CD4-positive, alpha-beta T cell treated with Interferon alpha-2 for 1 hour (primary cell): ENCODE results near the gene ABCA9.
"Not testable (repeated sequence)": the region's sequence is repeated elsewhere in the genome, so short reads cannot be mapped to it uniquely, and the experiment has no call there.

Experiments used
- DNase-seq, 2 donors: peaks; one replicate each; pipeline ENCODE4 v3.0.0-alpha.2; 2020 to 2022

ABCA9 gene

DNA sequence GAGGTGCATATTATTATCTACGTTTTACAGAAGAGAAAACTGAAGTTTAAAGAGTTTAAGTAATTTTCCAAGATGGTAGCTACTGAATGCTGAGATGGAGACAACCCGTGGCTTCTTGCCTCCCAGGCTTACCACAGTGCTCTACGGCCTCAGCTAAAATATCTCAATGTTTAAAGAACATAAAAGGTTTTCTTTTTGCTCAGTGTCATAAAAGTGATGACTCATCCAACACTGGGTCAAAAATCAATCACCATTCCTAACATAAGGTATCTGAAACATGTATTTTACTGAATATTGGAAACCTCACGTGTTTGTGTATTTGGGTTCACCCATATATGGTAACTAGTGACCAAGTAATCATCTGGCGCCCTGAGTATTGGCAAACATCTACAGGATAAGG, 18.4 kb downstream of the ABCA9 start:
- DNase-seq = no peak

DNA sequence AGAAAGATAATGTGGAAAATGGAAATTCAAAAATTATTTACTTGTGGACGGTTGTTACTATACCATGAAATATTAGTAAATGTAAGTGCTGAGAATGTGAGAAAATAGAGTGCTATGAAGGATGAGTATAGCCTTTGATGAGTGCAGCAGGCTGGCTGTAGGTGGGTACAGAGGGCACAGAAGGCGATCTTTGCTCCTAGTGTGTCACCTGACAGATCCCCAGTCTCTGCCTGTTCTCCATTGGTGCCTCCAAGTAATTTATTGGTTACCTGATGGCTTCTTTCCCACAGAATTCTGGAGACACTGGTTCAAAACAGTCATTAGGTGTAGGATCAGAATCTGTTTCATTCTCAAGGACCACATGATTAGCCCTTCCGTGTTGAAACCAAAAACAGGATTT, 28.9 kb downstream of the ABCA9 start:
- no peak for DNase-seq

DNA sequence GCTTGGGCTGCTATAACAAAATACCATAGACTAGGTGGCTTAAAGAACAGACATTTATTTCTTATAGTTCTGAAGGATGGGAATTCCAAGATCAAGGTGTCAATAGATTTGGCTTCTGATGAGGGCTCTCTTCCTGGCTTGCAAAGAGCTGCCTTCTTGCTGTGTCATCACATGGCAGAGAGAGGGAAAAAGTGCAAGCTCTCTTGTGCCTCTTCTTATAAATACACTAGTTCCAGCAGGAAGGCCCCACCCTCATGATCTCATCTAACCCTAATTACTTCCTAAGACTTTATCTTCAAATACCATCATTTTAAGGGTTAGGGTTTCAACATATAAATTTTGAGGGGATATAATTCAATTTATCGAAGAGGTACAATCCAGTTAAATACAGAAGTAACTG, 30.6 kb downstream of the ABCA9 start:
- no peak for DNase-seq

DNA sequence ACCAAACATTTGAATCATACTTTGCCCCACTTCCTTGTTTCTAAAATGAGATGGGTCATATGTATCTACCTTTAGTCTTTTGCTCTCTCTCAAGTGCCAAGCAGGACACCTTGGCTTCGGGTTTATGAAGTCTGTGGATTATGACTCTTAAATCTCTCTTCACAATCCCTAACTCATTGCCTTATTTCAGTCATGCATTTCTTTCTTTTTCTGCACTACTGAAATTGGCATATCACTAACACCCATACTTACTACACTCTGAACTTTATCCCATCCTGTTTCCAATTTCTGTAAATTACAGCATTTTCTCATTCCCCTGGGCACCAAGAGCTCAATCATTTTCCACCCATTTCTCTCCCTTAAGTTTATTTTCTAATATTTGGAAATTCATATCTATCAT, 42.0 kb downstream of the ABCA9 start:
- DNase-seq = no peak

DNA sequence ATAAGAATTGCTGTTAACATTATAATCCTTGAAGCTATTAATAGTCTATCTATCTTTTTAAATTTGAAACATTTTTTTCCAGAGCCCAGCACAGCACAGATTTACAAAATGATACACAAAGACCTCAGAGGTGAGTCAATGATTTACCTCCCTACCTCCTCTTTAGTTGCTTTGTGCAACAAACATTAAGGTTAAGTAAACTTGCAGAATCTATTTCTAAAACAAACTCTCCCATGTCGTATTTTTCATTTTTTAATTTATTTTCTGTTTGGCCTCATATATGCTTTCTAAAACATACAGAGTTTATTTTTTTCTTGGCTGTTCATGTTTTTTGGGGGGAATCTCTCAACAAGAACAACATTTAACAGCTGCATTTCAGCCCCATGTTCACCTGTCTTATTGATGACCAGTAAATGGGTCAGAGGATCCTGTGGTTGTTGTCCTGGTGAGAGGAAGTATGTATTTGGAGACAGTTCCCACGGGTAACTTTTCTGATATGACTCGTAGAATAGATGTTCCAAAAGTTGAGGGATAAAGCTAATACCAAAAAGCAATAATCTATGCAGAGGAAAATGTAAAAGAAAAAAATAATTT, 42.6 kb downstream of the ABCA9 start:
- no peak for DNase-seq

DNA sequence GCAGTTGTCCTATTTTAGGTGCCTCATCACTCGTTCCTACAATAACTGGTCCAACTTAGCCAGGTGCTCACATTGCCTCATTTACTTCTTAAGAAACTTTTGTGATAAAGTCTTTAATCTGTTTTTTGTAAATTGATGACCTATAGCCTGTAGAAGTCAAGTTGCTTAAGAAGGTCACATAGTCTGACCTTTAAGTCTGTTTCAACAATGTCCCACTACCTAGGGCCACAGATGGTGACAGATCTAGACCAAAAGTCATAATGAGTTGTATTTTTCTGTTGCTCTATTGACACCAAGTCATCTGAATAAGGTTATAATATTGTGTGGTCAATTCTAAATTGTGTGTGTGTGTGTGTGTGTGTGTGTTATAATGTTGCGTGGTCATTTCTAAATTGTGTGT, 45.1 kb downstream of the ABCA9 start:
- DNase-seq = no peak

DNA sequence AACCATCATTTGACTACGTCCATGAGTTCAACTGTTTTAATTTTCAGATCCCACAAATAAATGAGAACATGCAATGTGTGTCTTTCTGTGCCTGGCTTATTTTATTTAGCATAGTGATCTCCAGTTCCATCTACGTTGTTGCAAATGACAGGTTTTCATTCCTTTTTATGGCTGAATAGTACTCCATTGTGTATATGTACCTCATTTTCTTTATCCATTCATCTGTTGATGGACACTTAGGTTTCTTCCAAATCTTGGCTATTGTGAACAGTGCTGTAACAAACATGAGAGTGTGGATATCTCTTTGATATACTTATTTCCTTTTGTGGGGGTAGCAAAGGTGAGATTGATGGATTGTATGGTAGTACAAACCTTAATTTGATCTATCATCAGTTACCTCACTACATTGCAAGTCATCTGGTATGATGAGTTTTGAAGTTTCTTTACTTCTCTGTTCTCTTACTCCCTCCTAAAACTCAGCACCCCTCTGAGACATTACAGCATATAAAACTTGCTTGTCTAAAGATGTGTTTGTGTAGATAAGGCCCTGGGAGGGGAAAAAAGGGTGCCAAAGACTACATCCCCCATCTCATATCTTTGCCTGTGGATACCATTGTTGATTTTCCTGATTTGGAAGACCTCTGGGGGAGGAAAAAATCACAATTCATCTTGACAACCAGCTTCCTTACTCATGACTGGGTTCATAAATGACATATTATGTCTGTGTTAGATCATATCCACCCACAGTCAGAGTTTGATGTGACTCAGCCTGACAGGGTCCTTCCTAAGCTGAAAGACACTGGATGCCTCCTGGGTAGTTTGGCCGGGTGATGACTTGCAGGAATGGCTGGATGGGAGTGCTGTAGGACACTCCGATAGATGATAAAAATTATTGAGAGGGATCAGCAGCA, 47.6 kb downstream of the ABCA9 start:
- DNase-seq = no peak

DNA sequence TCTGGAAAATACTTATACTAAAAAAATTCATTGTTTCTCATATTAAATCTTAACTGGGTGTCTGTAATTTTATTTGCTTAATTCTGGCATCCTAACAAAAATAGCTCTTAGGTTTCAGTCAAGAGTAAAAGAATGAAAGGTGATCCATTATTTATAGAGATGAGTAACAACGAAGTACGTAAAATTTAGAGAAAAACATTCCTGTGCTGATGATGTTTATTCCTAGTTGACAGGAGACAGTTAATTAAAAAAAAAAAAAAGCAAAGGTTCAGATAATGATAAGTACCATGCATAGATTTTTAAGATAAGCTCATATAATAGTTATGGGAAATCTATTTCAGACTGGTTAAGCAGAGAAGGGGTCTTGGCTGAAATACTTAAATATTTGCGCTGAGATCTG, 50.8 kb downstream of the ABCA9 start:
- DNase-seq = no peak

DNA sequence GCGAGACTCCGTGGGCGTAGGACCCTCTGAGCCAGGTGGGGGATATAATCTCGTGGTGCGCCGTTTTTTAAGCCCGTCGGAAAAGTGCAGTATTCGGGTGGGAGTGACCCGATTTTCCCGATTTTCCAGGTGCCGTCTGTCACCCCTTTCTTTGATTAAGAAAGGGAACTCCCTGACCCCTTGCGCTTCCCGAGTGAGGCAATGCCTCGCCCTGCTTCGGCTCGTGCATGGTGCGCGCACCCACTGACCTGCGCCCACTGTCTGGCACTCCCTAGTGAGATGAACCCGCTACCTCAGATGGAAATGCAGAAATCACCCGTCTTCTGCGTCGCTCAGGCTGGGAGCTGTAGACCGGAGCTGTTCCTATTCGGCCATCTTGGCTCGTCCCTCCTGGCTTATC, 56.0 kb downstream of the ABCA9 start:
- not testable (repeated sequence) for DNase-seq

DNA sequence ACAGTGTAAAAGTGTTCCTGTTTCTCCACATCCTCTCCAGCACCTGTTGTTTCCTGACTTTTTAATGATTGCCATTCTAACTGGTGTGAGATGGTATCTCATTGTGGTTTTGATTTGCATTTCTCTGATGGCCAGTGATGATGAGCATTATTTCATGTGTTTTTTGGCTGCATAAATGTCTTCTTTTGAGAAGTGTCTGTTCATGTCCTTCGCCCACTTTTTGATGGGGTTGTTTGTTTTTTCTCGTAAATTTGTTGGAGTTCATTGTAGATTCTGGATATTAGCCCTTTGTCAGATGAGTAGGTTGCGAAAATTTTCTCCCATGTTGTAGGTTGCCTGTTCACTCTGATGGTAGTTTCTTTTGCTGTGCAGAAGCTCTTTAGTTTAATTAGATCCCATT, 61.0 kb downstream of the ABCA9 start:
- DNase-seq = not testable (repeated sequence)

DNA sequence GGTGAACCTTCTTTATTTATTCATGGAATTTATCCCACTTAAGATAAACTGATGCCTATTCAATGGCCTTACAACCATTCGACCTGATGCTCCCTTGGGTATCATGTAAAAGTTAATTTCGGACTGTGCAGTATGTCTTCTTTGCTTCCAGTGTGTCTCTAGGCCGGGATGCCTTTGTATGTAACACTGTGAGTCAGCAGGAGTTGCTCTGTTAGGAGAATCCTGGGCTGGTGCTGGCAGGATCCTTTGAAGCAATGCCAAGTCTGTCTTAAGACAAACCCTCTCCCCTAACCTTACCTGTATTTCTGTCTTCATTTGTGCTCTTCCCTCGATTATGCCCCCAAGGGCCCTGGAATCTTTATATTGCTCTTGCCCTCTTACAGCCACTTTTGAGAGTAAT, 67.6 kb downstream of the ABCA9 start:
- no peak for DNase-seq

DNA sequence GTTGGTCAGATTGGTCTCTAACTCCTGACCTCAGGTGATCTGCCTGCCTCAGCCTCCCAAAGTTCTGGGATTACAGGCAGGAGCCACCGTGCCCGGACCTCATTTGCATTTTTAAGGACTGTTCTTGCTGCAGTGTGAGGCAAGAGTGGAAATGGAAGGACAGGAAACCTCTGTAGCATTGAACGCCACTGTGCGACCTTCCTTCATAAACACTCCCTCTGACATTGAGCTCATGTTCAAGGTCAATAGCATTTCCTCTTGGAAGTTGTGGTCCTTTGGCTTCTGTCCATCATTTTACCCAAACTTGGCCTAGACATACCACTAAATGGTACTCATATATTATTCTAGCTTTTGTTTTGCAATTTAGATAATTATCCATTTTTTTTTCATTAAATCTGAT, 72.8 kb downstream of the ABCA9 start:
- no peak for DNase-seq

DNA sequence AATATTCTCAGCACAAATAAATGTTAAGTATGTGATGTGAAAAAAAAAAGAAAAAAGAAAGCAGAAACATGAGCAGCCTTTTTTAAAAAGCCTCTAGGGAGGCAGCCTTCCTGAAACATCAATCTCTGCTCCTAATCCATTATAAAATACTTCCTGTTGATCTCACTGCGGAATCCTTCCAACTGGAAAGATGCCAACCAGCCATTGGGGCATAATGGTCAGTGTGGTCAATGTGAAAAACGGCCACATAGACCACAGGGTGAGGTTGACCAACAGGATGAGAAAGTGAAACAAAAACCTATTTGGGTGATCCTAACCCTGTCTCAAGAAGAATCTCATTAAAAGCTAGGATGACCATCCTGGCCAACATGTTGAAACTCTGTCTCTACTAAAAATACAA, 79.4 kb downstream of the ABCA9 start:
- DNase-seq = no peak

DNA sequence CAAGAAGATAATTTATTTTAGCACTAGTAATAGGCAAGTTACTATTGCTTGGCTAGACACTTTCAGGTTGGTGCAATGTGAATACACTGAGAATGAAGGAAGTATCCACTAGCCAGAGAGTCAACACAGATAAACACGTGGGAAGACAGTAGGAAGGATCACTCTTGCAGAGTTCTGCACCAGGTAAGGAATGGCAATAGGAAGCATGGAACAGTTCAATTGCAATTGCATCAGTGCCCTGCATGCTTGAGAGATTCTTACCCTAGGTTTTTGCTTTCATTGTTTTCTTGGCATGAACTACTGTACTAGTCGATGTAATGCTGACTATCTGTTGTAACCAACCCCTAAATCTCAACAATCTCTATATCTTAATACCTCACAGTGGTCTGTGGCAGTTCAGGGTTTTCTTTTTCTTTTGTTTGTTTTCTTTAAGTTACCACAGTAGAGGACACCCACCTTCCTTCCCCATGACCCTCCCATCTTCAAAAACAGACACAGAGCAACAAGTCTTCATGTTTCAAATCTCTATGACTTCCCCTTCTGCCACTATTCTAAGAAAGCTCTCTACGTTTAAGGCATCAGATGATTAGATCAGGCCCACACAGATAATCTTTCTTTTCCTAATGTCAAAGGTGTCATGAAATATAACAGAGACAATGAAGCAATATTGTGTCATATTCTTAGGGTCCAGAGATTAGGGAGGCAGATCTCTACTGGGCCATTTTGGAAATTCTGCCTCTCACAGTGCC, 87.5 kb downstream of the ABCA9 start:
- no peak for DNase-seq

DNA sequence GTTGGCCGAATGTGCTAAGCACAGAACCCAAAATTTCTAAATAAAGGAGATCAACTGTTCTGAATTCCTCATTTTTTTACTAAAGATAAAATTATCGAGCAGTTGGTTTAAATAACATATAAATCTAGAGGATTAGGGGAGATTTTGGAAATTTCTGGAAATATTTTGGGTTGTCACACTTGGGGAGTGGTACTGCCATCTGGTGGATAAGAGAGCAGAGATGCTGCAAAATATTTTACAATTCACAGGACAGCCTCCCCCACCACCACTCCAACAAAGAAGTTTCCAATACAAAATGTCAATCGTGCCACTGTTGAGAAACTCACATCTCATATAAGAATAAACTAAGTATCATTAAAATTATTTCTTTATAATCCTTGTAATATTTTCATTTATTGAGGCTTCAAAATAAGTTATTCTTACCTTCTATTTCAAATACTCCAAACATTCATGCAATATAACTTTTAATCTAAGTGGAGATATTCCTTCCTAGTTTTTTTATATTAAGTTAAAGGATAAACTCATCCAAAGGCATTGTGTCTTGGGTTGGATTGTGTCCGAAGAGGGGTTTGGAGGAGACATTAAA, 88.5 kb downstream of the ABCA9 start:
- no peak for DNase-seq

DNA sequence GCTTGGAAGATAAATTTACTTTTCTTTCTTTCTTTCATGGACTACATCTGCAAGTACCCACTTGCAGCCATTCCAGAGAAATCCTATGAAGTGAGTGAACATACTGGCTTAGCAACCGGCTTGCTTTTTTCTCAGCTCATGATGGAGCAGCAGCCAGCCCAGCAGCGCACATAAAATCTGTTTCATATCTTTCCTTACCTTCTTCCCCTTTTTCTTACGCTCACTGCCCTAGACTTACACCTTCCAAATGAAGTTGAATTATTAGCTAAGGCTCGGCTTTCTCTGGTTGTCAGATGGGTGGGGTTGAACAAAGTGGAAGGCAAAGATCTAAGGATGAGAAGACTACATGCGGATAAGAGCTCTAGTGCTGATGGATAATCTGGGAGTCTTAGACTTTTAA, 91.6 kb downstream of the ABCA9 start:
- no peak for DNase-seq

DNA sequence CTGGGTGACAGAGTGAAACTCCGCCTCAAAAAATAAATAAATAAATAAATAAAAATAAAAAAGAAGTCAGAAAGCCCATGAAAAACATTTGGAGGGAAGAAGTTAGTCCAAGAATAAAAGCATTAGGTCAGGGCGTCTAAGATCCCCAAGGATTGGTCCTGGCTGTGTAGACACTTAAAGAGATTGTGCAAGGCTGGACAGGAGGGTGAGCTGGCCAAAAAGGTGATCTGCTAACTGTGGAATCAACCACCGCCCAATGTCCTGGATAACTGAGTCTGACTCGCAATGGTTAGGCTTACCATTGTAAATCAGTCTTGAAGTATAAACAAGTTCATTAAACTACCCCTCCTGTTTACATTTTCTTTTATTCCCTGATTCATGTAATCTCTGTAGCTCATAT, 96.8 kb downstream of the ABCA9 start:
- no peak for DNase-seq

DNA sequence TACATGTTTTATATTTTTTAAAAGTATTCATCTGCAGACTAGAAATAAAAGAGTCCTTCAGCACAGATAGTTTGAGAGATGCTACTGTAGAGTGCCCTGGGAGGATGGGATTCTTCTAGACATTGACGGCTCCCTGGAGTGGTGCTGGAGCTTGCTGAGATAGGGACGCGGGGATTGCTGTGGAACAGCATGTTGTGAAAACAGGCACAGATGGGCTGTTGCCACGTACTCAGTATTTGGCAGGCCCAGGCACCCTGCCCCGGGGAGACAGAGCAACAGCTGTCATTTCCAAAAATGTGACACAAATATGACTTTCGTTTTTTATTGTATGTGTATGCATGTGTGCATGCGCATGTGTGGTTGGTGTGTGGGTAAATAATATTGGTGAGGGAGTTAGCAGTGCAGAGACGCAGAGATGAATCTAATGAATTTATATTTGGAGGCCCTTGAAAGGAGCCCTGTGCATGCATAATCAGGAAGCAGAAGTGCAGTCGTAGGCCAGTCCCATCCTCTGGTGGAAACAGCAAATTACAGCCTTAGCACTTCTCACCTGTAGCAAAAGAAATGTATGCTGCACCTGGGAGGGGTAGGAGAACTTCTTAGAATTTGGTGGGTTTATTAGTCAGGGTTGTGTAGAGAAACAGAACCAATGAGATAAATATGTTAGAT, 99.4 kb downstream of the ABCA9 start:
- no peak for DNase-seq

DNA sequence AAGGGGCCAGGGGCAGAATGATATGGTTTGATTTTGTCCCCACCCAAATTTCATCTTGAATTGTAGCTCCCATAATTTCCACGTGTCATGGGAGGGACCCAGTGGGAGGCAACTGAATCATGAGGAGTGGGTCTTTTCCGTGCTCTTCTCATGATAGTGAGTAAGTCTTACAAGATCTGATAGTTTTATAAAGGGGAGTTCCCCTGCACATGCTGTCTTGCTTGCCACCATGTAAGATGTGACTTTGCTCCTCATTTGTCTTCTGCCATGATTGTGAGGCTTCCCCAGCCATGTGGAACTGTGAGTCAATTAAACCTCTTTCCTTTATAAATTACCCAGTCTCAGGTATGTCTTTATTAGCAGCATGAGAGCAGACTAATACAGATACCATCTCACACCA, 101.6 kb downstream of the ABCA9 start:
- not testable (repeated sequence) for DNase-seq

DNA sequence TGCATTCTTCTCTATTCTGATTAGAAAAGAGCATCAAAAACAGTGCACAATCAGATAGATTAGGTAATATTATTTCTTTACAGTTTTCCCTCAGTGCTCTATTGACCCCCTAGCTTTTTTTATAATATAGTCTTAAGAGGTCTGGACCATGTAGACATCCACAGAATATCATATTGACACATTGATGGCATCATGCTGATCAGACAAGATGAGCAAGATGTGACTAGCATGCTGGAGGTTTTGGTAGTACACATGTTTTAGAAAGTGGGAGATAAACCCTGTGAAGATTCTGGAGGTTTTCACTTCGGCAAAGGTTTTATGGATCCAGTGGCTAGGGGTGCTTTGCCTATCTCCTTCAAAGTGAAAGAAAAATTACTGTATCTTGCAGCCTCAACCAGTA, 102.8 kb downstream of the ABCA9 start:
- no peak for DNase-seq

DNA sequence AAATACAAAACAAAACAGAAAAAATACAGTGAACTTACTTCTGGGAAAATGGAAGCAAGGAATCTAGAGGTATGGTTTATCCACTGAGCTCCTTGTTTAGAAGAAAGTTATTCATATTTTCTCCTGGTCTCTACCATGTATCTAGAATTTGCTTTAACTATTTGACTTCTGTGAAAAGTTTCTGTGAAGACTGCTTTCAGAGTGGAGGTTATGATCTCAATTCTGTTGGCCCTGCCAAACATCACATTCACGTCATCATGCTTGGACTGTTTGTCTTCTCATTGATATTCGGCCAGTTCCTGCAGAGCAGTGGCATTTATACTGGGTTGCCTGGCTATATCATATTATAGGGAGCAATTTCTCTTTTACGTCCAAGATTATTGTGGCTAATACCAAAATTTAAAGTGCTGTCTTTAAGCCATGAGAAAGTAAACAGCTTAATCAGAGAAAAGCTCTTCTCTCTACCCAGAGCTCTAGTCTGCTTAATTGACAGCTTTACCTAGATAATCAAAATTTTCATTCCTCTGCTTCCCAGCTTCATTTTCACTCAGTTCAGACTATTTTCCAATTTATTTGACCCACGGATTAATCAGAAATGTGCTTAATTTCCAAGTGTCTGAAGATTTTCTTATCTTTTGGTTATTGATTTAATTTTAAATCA, 105.4 kb downstream of the ABCA9 start, which contains the start of gene ABCA8:
TSS of gene ABCA8 (minus strand) at position 212 of the 661 bp plus-strand sequence. CDS start 13,358 bp downstream, outside the sequence.
- DNase-seq = no peak
